ENCODE results near the gene PAPSS1.

PAPSS1 gene

DNA sequence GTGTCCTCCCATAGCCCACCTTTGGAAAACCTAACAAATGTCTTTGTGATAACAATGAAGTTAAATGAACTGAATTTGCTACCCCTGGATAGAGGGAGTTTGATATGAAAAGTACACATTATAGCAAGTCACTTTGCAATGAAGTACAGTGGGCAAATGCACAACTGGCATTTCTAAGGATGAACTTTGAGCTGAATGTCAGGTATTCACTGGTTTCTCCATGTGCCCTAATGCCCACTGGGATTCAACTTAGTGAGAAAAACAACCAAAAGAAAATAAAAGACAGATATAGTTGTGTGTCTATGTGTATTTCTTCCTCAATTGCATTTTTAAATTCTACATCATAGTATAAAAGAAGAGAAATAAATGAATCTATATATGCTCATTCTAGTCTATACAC, 51.0 kb downstream of the PAPSS1 start:
- TF ChIP-seq GATA2 (IDR thresholded peaks at IDR 0.05; ENCODE audit: low read depth, low read length), result no peak
- no peak for TF ChIP-seq GATA3 (IDR thresholded peaks at IDR 0.05; ENCODE audit: low read depth, low read length)

DNA sequence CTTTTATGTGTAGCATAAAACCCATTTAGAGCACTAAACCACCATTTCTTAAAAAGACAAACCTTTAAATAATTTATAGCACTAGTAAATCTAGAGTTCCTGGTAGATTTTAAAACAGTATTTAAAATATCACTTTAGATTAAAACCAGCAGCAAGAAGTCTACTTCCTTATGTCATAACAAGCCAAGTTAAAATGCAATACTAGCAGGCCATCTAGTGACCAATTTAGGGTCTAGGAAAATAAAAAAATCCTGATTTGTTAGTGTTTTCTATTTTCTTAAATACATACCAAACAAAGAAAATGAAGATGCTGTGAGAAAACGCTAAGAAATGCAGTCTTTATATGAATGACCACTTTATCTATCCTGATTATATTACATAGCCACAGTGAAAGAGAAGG, 53.9 kb downstream of the PAPSS1 start:
- TF ChIP-seq GATA3 (IDR thresholded peaks at IDR 0.05; ENCODE audit: low read depth, low read length), result no peak
- no peak for TF ChIP-seq GATA2 (IDR thresholded peaks at IDR 0.05; ENCODE audit: low read depth, low read length)

DNA sequence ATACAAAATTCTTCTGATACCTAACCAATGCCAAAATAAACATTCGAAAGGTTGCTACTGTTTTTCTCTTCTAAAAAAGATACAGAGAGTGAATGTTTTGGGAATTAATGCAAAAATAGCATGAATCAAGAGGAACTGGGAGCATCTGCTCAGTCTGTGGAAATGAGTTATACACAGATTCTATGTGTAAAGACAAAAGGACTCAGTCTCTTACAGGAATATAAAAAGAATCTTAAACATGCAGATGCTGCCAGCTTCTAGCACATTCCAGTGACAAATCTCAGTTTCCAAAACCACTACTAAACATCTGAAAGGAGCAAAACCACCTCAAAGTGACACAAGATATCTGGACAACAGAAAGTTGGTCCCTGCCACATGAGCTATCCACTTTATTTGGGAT, 55.0 kb downstream of the PAPSS1 start:
- TF ChIP-seq GATA2 (IDR thresholded peaks at IDR 0.05; ENCODE audit: low read depth, low read length) (no peak), GATA3 (IDR thresholded peaks at IDR 0.05; ENCODE audit: low read depth, low read length) (no peak)

DNA sequence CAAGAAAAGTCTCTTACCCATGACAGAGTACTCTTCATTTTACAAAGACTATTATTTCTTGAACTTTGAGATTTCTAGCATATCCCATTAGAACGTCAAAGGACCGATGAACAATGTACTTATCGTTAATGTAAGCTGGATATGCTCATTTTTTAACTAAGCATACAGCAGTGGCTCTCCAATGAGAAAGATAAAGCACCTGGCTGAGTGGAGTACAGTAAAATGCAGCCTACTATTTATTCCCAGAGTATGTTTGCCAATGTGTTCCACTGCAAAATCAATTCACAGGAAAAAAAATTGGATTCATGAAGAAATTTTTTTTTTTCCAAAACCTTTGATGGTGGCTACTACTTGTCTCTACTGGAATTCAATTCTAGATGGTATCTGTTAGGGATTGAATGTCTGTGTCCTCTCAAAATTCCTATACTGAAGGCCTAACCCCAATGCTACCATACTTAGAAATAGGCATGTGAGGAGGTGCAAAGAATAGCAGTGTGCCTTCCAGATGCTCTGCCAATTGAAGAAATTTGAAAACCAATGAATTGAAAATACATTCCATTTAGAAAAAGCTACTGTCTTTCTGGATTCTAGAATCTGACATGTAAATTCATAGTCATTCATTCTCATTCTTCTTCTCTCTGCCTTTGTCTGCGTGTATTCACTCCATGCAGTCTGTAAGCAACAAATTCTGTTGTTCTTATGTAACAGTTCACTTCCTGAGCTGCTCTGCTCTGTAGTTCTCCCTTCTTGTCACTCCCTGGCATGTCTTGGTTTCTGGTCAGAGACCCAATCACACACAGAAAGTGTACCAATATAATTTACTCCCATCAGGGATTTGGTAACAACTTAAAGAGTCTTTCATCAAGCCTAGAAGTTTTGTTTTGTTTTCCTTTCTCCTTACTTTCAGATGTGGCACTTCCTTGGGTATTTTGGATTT, 61.4 kb downstream of the PAPSS1 start:
- TF ChIP-seq GATA3 (IDR thresholded peaks at IDR 0.05; ENCODE audit: low read depth, low read length), result no peak
- no peak for TF ChIP-seq GATA2 (IDR thresholded peaks at IDR 0.05; ENCODE audit: low read depth, low read length)

DNA sequence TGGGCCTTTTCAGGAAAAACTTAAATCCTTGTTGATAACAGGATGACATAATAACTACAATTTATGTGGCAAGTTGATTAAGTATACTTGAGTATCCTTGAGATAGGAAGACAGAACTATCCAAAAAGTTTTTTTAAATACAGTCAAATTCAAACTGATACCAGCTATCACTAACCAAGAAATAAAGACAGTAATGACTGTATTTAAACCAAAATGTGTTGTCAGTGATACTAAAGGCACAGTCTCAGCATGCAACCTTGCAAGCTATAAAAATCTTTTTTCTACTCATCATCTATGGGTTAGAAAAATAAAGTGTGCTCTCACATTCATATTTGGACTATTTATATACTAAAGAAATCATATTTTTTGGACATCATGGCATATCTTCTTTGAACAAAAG, 64.7 kb downstream of the PAPSS1 start:
- no peak for TF ChIP-seq GATA3 (IDR thresholded peaks at IDR 0.05; ENCODE audit: low read depth, low read length)
- no peak for TF ChIP-seq GATA2 (IDR thresholded peaks at IDR 0.05; ENCODE audit: low read depth, low read length)

DNA sequence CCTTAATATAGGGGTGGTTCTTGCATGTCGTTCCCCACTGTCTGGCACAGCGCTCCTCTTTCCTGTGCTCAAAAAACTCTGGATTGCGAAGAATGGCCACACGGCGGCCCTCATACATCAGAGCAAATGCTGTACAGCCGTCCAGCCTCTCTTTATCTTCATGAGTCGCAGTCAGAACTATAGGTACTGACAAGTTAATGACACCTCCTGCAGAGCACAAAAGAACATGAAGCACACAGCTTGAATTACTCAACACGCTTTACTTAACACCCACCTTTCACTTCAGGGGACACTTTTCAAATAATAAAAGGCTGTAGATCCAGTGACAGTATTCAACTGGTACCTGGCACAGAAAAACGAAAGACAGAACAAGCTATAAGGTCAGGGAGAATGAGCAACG, 65.3 kb downstream of the PAPSS1 start:
- no peak for TF ChIP-seq GATA2 (IDR thresholded peaks at IDR 0.05; ENCODE audit: low read depth, low read length)
- TF ChIP-seq GATA3 (IDR thresholded peaks at IDR 0.05; ENCODE audit: low read depth, low read length), result no peak

DNA sequence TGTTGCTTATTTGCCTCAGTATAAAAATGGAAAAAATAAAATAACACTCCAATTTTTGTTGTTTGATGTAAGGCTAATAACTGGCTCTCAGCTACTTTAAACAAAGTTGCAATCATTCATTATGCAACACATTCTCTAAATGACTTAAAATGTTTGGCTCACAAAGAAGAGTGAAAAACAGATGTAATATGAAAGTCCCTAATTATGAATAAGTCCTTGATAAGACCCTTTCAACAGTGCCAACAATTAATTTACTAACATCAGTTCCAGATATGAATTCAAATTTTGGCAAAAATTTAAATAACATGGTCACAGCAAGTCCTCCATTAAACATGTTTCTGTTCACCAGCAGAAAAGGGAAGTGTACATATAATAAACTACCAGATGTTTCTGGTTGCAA, 69.8 kb downstream of the PAPSS1 start:
- TF ChIP-seq GATA2 (IDR thresholded peaks at IDR 0.05; ENCODE audit: low read depth, low read length), result no peak
- TF ChIP-seq GATA3 (IDR thresholded peaks at IDR 0.05; ENCODE audit: low read depth, low read length), result no peak

DNA sequence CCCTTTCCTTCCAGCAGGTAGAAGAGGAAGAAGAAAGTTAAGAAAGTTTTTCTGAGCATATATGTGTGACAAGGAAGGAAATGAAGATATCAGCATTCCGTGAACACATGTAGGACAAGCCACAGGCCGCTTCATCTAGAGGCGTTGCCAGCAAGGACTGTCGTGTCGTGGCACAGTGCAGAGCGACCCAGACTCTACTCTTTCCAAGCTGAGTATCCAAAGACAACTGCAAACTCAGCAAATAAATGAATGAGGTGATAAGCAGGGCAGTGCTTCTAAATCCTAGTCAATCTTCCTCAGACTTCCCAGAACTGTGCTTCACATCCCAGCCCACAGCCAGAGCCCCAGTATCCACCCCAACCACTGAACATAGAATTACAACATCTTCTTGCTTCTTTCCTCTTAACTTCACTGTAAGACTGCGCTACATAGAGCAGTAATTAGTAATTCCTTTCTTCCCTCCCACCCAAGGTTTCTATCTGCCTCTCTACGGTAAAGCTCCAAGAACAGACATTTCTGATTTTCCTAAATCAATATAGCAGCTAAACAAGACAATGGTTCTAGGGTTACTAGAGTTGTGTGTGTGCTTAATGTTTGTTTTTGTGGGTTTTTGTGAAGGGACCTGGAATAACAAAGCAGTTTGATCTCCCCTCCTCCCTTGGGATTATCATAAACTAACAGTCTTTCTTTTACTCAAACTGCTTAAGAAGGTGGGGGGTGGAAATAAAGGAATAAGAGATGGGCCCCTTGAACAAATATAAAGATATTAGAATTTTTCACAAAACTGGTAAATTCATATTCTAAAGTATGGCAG, 71.6 kb downstream of the PAPSS1 start:
- no peak for TF ChIP-seq GATA3 (IDR thresholded peaks at IDR 0.05; ENCODE audit: low read depth, low read length)
- no peak for TF ChIP-seq GATA2 (IDR thresholded peaks at IDR 0.05; ENCODE audit: low read depth, low read length)

DNA sequence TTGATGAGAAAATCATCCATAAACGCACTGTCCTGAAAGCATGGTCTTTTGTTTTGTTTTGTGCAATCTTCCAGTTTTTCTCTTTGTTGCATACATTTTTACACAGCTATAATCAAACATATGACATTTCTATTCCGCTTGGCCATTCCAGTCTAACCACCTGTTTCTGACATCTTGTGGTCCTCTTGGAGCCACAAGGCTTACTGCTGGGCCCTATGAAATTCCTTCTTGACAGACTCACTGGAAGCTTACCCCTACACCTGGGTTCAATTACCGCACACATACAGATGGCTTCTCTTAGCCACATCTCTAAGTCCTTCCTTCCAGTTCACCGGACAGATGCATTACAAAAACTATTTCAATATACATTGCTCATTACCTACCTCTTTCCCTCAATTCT, 72.4 kb downstream of the PAPSS1 start:
- TF ChIP-seq GATA2 (IDR thresholded peaks at IDR 0.05; ENCODE audit: low read depth, low read length) (no peak), GATA3 (IDR thresholded peaks at IDR 0.05; ENCODE audit: low read depth, low read length) (no peak)

DNA sequence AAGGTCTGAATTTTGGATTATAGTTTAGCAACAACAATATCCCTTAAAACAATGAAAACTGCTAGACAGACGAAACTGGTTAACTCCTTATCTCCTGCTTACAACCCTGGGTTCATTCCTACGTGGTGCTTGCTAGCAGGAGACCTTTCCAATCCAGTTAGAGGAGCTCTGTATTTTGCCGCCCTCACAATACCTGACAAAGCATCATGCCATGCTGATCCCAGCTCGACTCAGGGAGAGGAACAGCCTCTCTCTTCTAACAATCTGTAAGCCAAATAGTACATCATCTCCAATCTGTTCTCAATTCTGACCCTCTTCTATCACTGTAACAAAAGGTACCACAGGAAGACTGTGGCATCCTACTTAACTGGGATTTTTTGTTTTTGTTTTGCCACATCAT, 74.4 kb downstream of the PAPSS1 start:
- TF ChIP-seq GATA3 (IDR thresholded peaks at IDR 0.05; ENCODE audit: low read depth, low read length) (no peak), GATA2 (IDR thresholded peaks at IDR 0.05; ENCODE audit: low read depth, low read length) (no peak)

DNA sequence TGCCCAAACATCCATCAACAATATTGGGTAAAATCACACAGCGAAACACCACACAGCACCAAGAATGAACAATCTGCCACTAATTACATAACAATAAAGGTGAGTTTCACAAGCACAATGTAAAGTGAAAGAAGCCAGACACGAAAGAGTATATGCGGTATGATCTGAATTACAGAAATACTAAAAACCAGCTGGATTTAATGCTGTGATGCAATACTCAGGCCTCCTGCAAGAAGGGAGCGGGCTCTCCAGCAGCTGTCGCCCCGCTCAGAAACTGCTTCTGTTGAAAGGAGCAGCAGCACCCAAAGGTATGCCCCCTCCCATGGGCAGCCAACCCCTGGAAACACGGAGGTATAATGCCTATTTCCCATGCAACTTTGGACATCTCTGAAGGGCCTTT, 77.0 kb downstream of the PAPSS1 start:
- TF ChIP-seq GATA2 (IDR thresholded peaks at IDR 0.05; ENCODE audit: low read depth, low read length), result no peak
- TF ChIP-seq GATA3 (IDR thresholded peaks at IDR 0.05; ENCODE audit: low read depth, low read length), result no peak

DNA sequence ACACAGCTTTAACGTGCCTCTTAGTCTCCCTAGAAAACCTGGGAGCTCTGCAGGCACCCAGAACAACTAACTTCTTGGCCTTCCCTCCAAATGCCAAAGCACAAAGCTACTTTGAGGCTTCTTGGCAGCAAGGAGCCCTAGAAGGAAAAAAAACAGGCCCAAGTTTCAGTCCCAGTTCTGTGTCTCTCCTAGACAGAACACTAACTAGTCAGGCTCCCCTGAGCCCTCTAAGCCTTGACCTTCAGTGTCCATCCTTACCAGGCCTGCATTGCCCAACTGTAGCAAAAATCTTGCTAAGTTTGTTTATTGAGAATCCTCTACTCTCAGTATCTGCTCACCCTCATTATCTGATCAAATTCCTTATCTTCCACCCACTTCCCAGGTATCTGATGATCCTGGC, 79.2 kb downstream of the PAPSS1 start:
- TF ChIP-seq GATA3 (IDR thresholded peaks at IDR 0.05; ENCODE audit: low read depth, low read length) (no peak), GATA2 (IDR thresholded peaks at IDR 0.05; ENCODE audit: low read depth, low read length) (no peak)

DNA sequence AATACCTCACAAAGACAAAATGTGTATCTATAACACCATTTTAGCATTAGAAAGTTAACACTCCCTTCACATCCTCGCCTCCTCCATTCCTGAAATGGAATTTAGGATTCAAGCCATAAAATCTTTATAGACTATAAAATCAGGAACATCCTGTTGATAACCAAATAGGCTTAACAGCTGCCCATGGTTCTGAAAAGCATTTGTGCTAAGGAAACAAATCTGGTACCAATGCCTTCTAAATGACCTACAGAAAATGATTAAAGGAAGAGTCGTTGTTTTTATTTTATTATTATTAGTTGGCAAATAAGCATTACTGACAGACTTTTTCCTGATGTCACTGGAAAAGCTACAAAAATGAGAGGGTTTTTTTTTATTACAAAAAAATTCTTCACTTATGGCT, 79.8 kb downstream of the PAPSS1 start:
- TF ChIP-seq GATA2 (IDR thresholded peaks at IDR 0.05; ENCODE audit: low read depth, low read length), result no peak
- no peak for TF ChIP-seq GATA3 (IDR thresholded peaks at IDR 0.05; ENCODE audit: low read depth, low read length)

DNA sequence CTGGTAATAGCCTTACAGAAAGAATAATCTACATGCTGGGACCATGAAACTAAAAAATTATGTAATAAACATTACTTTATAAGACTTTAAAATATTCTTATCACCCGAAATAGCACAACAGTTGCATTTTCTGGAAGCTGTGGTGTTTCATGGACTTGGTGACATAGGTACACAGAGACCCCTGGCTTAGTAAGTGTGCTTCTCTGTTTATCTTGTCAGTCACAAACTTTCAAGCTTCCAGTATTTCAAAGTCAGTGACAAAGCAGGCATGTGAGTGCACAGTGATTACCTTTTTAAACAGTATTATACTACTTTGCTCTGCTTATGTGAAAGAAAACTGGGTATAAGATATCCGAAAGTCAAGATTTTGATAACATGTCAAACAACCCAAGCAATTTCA, 84.3 kb downstream of the PAPSS1 start:
- TF ChIP-seq GATA2 (IDR thresholded peaks at IDR 0.05; ENCODE audit: low read depth, low read length) (no peak), GATA3 (IDR thresholded peaks at IDR 0.05; ENCODE audit: low read depth, low read length) (no peak)

DNA sequence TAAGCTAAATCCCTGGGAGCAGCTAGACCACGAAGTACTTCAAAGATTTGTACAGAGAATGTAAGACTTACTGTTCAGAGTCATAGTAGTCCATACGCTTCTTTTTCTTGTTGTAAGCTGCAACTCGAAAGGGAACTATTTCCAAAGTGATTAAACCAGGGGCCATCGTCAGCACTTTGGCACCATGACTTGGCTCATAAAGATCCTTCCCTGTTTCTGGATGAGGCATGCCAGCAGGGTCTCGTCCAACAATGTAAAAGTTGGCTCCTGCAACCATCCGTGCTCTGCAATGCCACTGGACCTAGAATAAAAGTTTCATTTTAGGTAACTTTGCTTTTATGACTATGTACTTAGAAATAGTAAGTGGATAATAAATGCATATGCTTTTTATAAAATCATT, 88.5 kb downstream of the PAPSS1 start:
- TF ChIP-seq GATA2 (IDR thresholded peaks at IDR 0.05; ENCODE audit: low read depth, low read length), result no peak
- no peak for TF ChIP-seq GATA3 (IDR thresholded peaks at IDR 0.05; ENCODE audit: low read depth, low read length)
